MM.1S (cell line): ENCODE data around the gene PSENEN.

Source experiments
- CTCF ChIP-seq: fragments of 300-600 bp; sonication (generic); IDR thresholded peaks from 2 replicates; pipeline ENCODE4 v1.5.1; 2016; ENCODE audit warnings: antibody characterized with exemption, low read length, mixed read lengths
- EZH2 ChIP-seq: fragments of 300-600 bp; sonication (generic); optimal IDR thresholded peaks from 2 replicates; pipeline ENCODE3; 2017; ENCODE audit warnings: low read depth, mild to moderate bottlenecking, antibody characterized with exemption, low read length, mixed read lengths
- EZH2phosphoT487 ChIP-seq: fragments of 300-600 bp; sonication (generic); IDR thresholded peaks from 2 replicates; pipeline ENCODE4 v1.6.1; 2018; ENCODE audit warnings: antibody characterized with exemption, low read length

DNA sequence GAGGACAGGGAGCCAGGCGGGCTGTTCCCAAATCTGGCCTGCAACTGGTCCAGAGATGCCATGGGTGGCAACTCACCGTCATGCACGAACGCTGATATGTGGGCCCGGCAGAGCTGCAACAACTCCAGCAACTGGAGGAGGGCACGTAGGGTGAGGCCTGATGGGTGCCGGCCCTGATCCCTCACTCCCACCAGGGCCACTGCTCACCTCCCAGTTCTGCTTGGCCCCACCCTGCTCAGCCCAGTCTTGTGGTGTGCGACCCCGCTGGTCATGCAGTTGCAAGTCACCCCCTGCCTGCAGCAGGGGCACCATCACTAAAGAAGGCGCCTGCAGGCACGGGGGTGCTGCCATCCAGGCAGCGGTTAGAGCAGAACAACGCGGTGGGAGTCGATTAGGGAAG is 46.9 kb downstream of the PSENEN start:
- TF ChIP-seq CTCF (no peak), EZH2phosphoT487 (no peak), EZH2 (no peak)
